ENCODE results near the gene NEK9. TPM values are rescaled to one million over a fixed set of nuclear protein-coding genes. Genes with fewer than 3 reads are reported as not detected.

NEK9 gene
- total RNA-seq, 1 experiment from 2014 or later, result 50.8 TPM

GRCh38 chr14:75030147-75030546 lies 96.7 kb downstream of the NEK9 start:
- Mint-ChIP-seq H3K27ac (no peak overlapping the region), H3K4me1 (no peaks in the 10 kb centered on the region), H3K36me3 (peaks cover 13% of the 10 kb centered on the region), H3K9me3 (no peaks in the 10 kb centered on the region), H3K27me3 (ENCODE audit: low read depth) (no peaks in the 10 kb centered on the region), H3K4me3 (no peak overlapping the region)
- no peak for DNase-seq (ENCODE audit: low spot score)
- CTCF ChIA-PET, result interaction anchor here (1.3 kb wide), 1 partner anchor 85 kb away, joined by 4 read pairs; no protein-coding TSS in a partner anchor
- ATAC-seq, result no peak
- TF ChIP-seq, protein P1, sequence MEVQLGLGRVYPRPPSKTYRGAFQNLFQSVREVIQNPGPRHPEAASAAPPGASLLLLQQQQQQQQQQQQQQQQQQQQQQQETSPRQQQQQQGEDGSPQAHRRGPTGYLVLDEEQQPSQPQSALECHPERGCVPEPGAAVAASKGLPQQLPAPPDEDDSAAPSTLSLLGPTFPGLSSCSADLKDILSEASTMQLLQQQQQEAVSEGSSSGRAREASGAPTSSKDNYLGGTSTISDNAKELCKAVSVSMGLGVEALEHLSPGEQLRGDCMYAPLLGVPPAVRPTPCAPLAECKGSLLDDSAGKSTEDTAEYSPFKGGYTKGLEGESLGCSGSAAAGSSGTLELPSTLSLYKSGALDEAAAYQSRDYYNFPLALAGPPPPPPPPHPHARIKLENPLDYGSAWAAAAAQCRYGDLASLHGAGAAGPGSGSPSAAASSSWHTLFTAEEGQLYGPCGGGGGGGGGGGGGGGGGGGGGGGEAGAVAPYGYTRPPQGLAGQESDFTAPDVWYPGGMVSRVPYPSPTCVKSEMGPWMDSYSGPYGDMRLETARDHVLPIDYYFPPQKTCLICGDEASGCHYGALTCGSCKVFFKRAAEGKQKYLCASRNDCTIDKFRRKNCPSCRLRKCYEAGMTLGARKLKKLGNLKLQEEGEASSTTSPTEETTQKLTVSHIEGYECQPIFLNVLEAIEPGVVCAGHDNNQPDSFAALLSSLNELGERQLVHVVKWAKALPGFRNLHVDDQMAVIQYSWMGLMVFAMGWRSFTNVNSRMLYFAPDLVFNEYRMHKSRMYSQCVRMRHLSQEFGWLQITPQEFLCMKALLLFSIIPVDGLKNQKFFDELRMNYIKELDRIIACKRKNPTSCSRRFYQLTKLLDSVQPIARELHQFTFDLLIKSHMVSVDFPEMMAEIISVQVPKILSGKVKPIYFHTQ (CRISPR knock-in tag; IDR thresholded peaks at IDR 0.05), result no peak
- TF ChIP-seq MAX (CRISPR knock-in tag; IDR thresholded peaks at IDR 0.05) (no peak), ZNF671 (CRISPR knock-in tag; IDR thresholded peaks at IDR 0.05) (no peak), NFE2L1 (CRISPR knock-in tag; IDR thresholded peaks at IDR 0.05) (no peak), ZNF532 (CRISPR knock-in tag; IDR thresholded peaks at IDR 0.05; ENCODE audit: borderline replicate concordance) (no peak)
- POLR2A ChIA-PET, result no interaction called here

Other genes starting within 250 kb of the NEK9 start
- 112 to 121 TPM (median 119 TPM) in 3 replicates for gene DLST, start 245.1 kb downstream of the NEK9 start, total RNA-seq (2021)
- gene RPS6KL1, start 203.8 kb downstream of the NEK9 start, total RNA-seq (2021), result 10.6 to 12.6 TPM (median 12.2 TPM) in 3 replicates
- gene PGF, start 171.5 kb downstream of the NEK9 start, total RNA-seq (2021), result 5.0 to 6.7 TPM (median 6.5 TPM) in 3 replicates
- gene EIF2B2, start 124.1 kb downstream of the NEK9 start, total RNA-seq (2021), result 46.0 to 50.7 TPM (median 50.5 TPM) in 3 replicates
- gene MLH3, start 75.6 kb downstream of the NEK9 start, total RNA-seq (2021), result 16.7 to 18.3 TPM (median 18.2 TPM) in 3 replicates
- gene ACYP1, start 63.0 kb downstream of the NEK9 start, total RNA-seq (2021), result 22.4 to 26.6 TPM (median 23.0 TPM) in 3 replicates
- gene ZC2HC1C, start 57.4 kb downstream of the NEK9 start, total RNA-seq (2021), result 1.3 to 1.8 TPM (median 1.6 TPM) in 3 replicates
- gene TMED10, start 49.6 kb upstream of the NEK9 start, total RNA-seq (2021), result 214 to 234 TPM (median 220 TPM) in 3 replicates
- gene FOS, start 151.8 kb upstream of the NEK9 start, total RNA-seq (2021), result 23.9 to 57.4 TPM (median 50.8 TPM) in 3 replicates